ENCODE data around the gene HIP1.

The HIP1 gene

GRCh38 chr7:75626954-75627353 is 111.8 kb downstream of the HIP1 start:
- TF ChIP-seq CTCF (IDR thresholded peaks at IDR 0.05; ENCODE audit: control insufficient read depth, extremely low read depth, insufficient read depth): no peak

GRCh38 chr7:75625868-75626267 is 112.9 kb downstream of the HIP1 start:
- H3K4me3 ChIP-seq (ENCODE audit: low read depth, low read length): no peak overlapping the region
- no peak for TF ChIP-seq CTCF (IDR thresholded peaks at IDR 0.05; ENCODE audit: control insufficient read depth, extremely low read depth, insufficient read depth)
- no peak for DNase-seq (ENCODE audit: low read depth)

More at GRCh38 chr7:75626954-75627353, 111.8 kb downstream of the HIP1 start:
- no peak for DNase-seq (ENCODE audit: low read depth)
- H3K4me3 ChIP-seq (ENCODE audit: low read depth, low read length): no peak overlapping the region

GRCh38 chr7:75624134-75624832 is 114.5 kb downstream of the HIP1 start:
- no peak for TF ChIP-seq CTCF (IDR thresholded peaks at IDR 0.05; ENCODE audit: control insufficient read depth, extremely low read depth, insufficient read depth)
- no peak overlapping the region for H3K4me3 ChIP-seq (ENCODE audit: low read depth, low read length)
- no peak for DNase-seq (ENCODE audit: low read depth)

GRCh38 chr7:75623390-75624133 is 115.2 kb downstream of the HIP1 start:
- no peak for DNase-seq (ENCODE audit: low read depth)
- TF ChIP-seq CTCF (IDR thresholded peaks at IDR 0.05; ENCODE audit: control insufficient read depth, extremely low read depth, insufficient read depth): no peak
- no peak overlapping the region for H3K4me3 ChIP-seq (ENCODE audit: low read depth, low read length)

- no peak for DNase-seq (ENCODE audit: low read depth)
- TF ChIP-seq CTCF (IDR thresholded peaks at IDR 0.05; ENCODE audit: control insufficient read depth, extremely low read depth, insufficient read depth): no peak
- H3K4me3 ChIP-seq (ENCODE audit: low read depth, low read length): no peak overlapping the region
Observed at GRCh38 chr7:75621124-75621523, 117.6 kb downstream of the HIP1 start.

GRCh38 chr7:75619636-75620035 is 119.1 kb downstream of the HIP1 start:
- no peak for TF ChIP-seq CTCF (IDR thresholded peaks at IDR 0.05; ENCODE audit: control insufficient read depth, extremely low read depth, insufficient read depth)
- DNase-seq (ENCODE audit: low read depth): no peak
- H3K4me3 ChIP-seq (ENCODE audit: low read depth, low read length): no peak overlapping the region
